ENCODE measurements around the gene MCM9.
"Not testable (repeated sequence)": the region's sequence is repeated elsewhere in the genome, so short reads cannot be mapped to it uniquely, and the experiment has no call there.

The MCM9 gene

GRCh38 chr6:118765316-118765715 is 169.6 kb downstream of the MCM9 start:
- H3K4me3 ChIP-seq (ENCODE audit: low read depth, low read length), result not testable (repeated sequence)

GRCh38 chr6:118764766-118765165 is 170.2 kb downstream of the MCM9 start:
- peaks cover 11% of the 10 kb centered on the region in 2 experiments for H3K4me1 ChIP-seq (ENCODE audit: control insufficient read depth in 1 of 2, insufficient read depth in 2 of 2, low read length in 2 of 2)
- H4K91ac ChIP-seq (ENCODE audit: low read depth, low read length), result no peak overlapping the region
- DNase-seq, result no peak
- no peaks in the 10 kb centered on the region for H3K79me2 ChIP-seq (ENCODE audit: control insufficient read depth, insufficient read depth, low read length, poor library complexity)
- no peak overlapping the region for H4K8ac ChIP-seq (ENCODE audit: low read depth, low read length)
- H3K23ac ChIP-seq (ENCODE audit: low read length), result no peak overlapping the region
- WGBS (ENCODE audit: extremely low coverage, insufficient coverage, insufficient read length), result no CpG with 5 or more reads among the region's 3 CpGs
- H3K14ac ChIP-seq (ENCODE audit: low read length), result no peak overlapping the region
- no peak overlapping the region for H3K4me2 ChIP-seq (ENCODE audit: low read length)
- no peak overlapping the region for H3K27ac ChIP-seq (ENCODE audit: low read depth, low read length)
- H2BK12ac ChIP-seq (ENCODE audit: low read length), result no peak overlapping the region
- no peaks in the 10 kb centered on the region for H3K36me3 ChIP-seq (ENCODE audit: control insufficient read depth in 1 of 2, insufficient read depth in 2 of 2, low read length in 2 of 2)
- no peak overlapping the region for H3K18ac ChIP-seq (ENCODE audit: low read length)
- no peak overlapping the region for H2AFZ ChIP-seq (ENCODE audit: insufficient read depth, low read length, poor library complexity)
- H3K9me3 ChIP-seq (ENCODE audit: insufficient read depth, low read depth, low read length), result no peaks in the 10 kb centered on the region
- no peak overlapping the region for H3K4ac ChIP-seq (ENCODE audit: low read depth, low read length)
- H4K12ac ChIP-seq (ENCODE audit: low read depth, low read length), result no peak overlapping the region
- H2BK120ac ChIP-seq (ENCODE audit: insufficient read depth, low read length, poor library complexity), result no peak overlapping the region
- no peak overlapping the region for H3K9ac ChIP-seq (ENCODE audit: low read length)
- H3K79me1 ChIP-seq (ENCODE audit: low read length), result no peaks in the 10 kb centered on the region
- no peak overlapping the region for H3K4me3 ChIP-seq (ENCODE audit: low read depth, low read length)
- no peak overlapping the region for H2BK5ac ChIP-seq (ENCODE audit: low read depth, low read length, poor library complexity)
- no peak overlapping the region for H2AK5ac ChIP-seq (ENCODE audit: low read length)
- no peaks in the 10 kb centered on the region for H3K27me3 ChIP-seq (ENCODE audit: insufficient read depth, low read length)

More at GRCh38 chr6:118765316-118765715, 169.6 kb downstream of the MCM9 start:
- not testable (repeated sequence) for H3K4ac ChIP-seq (ENCODE audit: low read depth, low read length); H2BK12ac ChIP-seq (ENCODE audit: low read length); H3K18ac ChIP-seq (ENCODE audit: low read length); H3K14ac ChIP-seq (ENCODE audit: low read length); H3K36me3 ChIP-seq (ENCODE audit: control insufficient read depth in 1 of 2, insufficient read depth in 2 of 2, low read length in 2 of 2); H3K79me1 ChIP-seq (ENCODE audit: low read length); H3K79me2 ChIP-seq (ENCODE audit: control insufficient read depth, insufficient read depth, low read length, poor library complexity); H2AK5ac ChIP-seq (ENCODE audit: low read length); H3K9me3 ChIP-seq (ENCODE audit: insufficient read depth, low read depth, low read length); H2BK5ac ChIP-seq (ENCODE audit: low read depth, low read length, poor library complexity); H3K27me3 ChIP-seq (ENCODE audit: insufficient read depth, low read length); H3K4me2 ChIP-seq (ENCODE audit: low read length); H4K8ac ChIP-seq (ENCODE audit: low read depth, low read length); H3K23ac ChIP-seq (ENCODE audit: low read length); H2BK120ac ChIP-seq (ENCODE audit: insufficient read depth, low read length, poor library complexity); DNase-seq; H3K9ac ChIP-seq (ENCODE audit: low read length); H2AFZ ChIP-seq (ENCODE audit: insufficient read depth, low read length, poor library complexity); H4K12ac ChIP-seq (ENCODE audit: low read depth, low read length); H4K91ac ChIP-seq (ENCODE audit: low read depth, low read length); H3K27ac ChIP-seq (ENCODE audit: low read depth, low read length)
- peaks cover 11% of the 10 kb centered on the region in 2 experiments for H3K4me1 ChIP-seq (ENCODE audit: control insufficient read depth in 1 of 2, insufficient read depth in 2 of 2, low read length in 2 of 2)
- no CpG with 5 or more reads among the region's 2 CpGs for whole genome bisulfite sequencing (ENCODE audit: extremely low coverage, insufficient coverage, insufficient read length)

All from trophoblast cell (in vitro differentiated cells and primary cell).